Ishikawa (cell line): ENCODE measurements around the gene AP3S2.

Experiments used
- CEBPB ChIP-seq: IDR thresholded peaks from 2 replicates; pipeline ENCODE4 v1.6.1; 2012
- CREB1 ChIP-seq: IDR thresholded peaks from 2 replicates; pipeline ENCODE4 v1.6.1; 2012; ENCODE audit warnings: low read depth
- EGR1 ChIP-seq: IDR thresholded peaks from 2 replicates; pipeline ENCODE4 v1.6.1; 2012
- EP300 ChIP-seq: IDR thresholded peaks from 2 replicates; pipeline ENCODE4 v1.6.1; 2012; ENCODE audit warnings: borderline replicate concordance
- FOXM1 ChIP-seq: IDR thresholded peaks from 2 replicates; pipeline ENCODE4 v1.6.1; 2012; ENCODE audit warnings: low read depth, borderline replicate concordance
- NFIC ChIP-seq: IDR thresholded peaks from 2 replicates; pipeline ENCODE4 v1.6.1; 2012
- RAD21 ChIP-seq: IDR thresholded peaks from 2 replicates; pipeline ENCODE4 v1.6.1; 2012; ENCODE audit warnings: low read depth
- TAF1 ChIP-seq: IDR thresholded peaks from 2 replicates; pipeline ENCODE4 v1.6.1; 2012; ENCODE audit warnings: low read depth, mild to moderate bottlenecking
- TCF12 ChIP-seq: IDR thresholded peaks from 2 replicates; pipeline ENCODE4 v1.6.1; 2012; ENCODE audit warnings: low read depth
- TEAD4 ChIP-seq: IDR thresholded peaks from 2 replicates; pipeline ENCODE4 v1.6.1; 2012
- YY1 ChIP-seq: IDR thresholded peaks from 2 replicates; pipeline ENCODE4 v1.6.1; 2012; ENCODE audit warnings: low read depth
- ZBTB7A ChIP-seq: IDR thresholded peaks from 2 replicates; pipeline ENCODE4 v1.6.1; 2012; ENCODE audit warnings: low read depth
- TF ChIP-seq, protein P1 (sequence below): IDR thresholded peaks from 2 replicates; pipeline ENCODE4 v1.6.1; 2012
- TF ChIP-seq, protein P2 (sequence below): IDR thresholded peaks from 2 replicates; pipeline ENCODE4 v1.6.1; 2012
- TF ChIP-seq, protein P3 (sequence below): IDR thresholded peaks from 2 replicates; pipeline ENCODE4 v1.6.1; 2012; ENCODE audit warnings: low read depth, mild to moderate bottlenecking

Gene AP3S2

DNA sequence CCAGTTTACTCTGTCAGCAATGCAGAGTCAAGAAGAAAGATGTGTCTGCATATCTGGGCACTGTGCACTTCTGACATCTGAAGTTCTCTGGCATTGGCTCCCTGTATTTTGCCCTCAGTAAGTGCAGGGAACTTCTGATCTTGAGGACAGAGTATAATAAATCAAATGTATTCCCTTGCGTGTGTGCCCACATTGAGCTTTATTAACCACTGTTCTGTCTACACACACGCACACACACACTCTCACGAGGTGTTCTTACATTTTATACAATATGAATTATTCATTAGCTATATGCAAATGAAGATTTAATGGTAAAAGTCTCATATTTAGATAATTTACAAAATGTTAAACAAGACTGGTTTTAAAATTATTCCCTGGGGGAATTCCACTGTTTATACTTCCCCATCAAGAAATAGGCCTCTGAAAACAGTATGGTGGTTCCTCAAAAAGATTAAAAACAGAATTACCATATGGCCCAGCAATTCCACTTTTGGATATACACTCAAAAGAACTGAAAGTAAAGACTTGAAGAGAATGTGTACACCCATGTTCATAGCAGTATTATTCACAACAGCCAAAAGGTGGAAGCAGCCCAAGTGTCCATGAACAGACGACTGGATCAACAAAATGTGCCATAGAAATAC, 54.5 kb downstream of the AP3S2 start:
- TF ChIP-seq, protein P1, sequence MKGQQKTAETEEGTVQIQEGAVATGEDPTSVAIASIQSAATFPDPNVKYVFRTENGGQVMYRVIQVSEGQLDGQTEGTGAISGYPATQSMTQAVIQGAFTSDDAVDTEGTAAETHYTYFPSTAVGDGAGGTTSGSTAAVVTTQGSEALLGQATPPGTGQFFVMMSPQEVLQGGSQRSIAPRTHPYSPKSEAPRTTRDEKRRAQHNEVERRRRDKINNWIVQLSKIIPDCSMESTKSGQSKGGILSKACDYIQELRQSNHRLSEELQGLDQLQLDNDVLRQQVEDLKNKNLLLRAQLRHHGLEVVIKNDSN = no peak
- TF ChIP-seq NFIC (no peak), EP300 (no peak), TEAD4 (no peak)

DNA sequence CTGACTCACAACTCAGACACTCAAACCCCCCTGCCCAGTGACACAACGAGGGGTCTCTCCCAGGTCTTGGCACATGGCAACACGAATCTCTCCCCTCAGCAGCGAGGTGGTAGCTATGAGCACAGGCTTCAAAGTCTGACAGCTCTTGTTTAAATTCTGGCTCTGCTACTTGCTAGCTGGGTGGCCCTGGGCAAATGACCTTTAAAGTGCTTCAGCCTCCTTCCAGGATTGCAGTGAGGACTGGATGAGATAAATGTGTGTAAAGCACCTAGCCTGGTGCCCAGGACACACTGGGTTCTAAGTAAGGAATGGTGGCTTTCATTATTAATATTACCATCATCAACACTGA, 56.0 kb downstream of the AP3S2 start:
- TF ChIP-seq, protein P2, sequence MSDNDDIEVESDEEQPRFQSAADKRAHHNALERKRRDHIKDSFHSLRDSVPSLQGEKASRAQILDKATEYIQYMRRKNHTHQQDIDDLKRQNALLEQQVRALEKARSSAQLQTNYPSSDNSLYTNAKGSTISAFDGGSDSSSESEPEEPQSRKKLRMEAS = no peak

DNA sequence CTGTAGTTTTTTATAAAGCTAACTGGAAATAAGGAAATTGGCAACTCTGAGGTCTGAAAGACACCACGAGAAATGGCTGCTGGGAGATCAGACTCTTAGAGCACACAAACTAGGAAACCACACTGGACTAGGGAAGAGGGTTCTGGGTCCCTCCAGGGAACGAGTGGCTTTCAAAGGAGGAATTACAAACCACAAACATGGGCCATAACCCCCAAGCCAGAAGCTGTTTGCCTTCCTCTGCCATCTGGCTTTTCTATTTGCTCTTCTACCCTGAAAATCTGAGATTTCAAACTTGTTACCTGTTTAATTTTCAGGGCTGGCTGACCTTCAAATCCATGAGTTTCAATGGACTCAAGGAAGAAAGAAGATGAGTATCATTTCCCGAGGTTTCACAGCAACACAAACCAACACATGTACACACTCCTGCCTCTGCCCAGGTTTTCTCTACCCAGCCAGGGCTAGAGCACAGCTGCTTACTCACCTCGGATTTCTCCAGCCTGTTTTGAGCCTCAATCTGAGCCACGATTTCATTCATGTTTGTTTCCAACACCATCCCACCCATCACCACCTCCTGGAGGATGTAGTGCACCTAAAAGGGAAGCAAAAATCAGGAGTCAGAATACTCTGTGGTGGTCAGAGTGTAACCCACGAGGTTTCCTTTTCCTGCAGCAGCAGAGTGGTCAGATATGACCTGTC, 56.5 kb downstream of the AP3S2 start:
- TF ChIP-seq EP300 (no peak), CREB1 (no peak), RAD21 (no peak), FOXM1 (no peak), TAF1 (no peak), TCF12 (no peak), CEBPB (no peak), ZBTB7A (no peak), EGR1 (no peak)
- TF ChIP-seq, protein P3, sequence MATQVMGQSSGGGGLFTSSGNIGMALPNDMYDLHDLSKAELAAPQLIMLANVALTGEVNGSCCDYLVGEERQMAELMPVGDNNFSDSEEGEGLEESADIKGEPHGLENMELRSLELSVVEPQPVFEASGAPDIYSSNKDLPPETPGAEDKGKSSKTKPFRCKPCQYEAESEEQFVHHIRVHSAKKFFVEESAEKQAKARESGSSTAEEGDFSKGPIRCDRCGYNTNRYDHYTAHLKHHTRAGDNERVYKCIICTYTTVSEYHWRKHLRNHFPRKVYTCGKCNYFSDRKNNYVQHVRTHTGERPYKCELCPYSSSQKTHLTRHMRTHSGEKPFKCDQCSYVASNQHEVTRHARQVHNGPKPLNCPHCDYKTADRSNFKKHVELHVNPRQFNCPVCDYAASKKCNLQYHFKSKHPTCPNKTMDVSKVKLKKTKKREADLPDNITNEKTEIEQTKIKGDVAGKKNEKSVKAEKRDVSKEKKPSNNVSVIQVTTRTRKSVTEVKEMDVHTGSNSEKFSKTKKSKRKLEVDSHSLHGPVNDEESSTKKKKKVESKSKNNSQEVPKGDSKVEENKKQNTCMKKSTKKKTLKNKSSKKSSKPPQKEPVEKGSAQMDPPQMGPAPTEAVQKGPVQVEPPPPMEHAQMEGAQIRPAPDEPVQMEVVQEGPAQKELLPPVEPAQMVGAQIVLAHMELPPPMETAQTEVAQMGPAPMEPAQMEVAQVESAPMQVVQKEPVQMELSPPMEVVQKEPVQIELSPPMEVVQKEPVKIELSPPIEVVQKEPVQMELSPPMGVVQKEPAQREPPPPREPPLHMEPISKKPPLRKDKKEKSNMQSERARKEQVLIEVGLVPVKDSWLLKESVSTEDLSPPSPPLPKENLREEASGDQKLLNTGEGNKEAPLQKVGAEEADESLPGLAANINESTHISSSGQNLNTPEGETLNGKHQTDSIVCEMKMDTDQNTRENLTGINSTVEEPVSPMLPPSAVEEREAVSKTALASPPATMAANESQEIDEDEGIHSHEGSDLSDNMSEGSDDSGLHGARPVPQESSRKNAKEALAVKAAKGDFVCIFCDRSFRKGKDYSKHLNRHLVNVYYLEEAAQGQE = no peak

DNA sequence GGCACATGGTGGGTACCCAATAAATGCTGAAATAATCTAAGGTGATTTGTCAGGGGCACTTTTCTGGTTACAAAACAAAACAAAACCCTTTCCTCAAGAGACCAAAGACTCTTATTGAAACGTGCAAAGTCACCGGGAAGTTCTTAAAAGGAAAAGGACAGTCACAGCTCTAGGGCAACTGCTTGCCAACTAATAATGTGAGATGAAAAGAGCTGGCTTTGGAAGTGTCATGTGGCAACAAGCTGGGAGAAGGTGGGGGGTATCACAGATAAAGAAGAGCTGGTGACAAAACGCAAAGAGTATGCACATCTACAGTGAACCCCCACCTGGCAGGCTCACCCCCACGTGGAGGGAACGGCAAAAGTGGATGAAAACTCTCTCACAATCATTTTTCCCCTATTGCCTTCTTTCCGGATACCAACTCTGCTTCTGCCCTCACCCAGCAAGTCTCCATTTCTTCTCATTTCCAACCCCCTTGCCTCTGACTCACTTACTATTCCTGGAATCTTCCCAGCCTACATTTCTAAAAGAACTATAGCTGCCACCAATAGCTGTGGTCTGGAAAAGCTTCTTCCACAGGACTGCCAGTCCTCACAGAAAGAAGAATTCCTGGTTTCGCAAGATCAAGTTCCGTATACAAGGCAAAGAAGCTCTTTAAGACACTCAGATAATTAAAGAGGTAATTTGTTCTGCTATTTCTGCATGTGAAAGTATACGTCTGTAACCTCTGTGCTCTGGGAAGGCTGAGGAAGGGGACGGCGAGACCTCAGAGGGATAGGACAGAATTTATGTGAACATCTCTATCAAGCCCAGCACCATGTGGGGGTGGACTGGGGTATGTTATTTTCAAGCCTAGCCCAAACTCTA, 57.3 kb downstream of the AP3S2 start:
- TF ChIP-seq EGR1 (no peak), EP300 (no peak), TEAD4 (no peak), CEBPB (no peak), NFIC (no peak), CREB1 (no peak)
- TF ChIP-seq, protein P3 = no peak
- TF ChIP-seq, protein P1 = no peak

DNA sequence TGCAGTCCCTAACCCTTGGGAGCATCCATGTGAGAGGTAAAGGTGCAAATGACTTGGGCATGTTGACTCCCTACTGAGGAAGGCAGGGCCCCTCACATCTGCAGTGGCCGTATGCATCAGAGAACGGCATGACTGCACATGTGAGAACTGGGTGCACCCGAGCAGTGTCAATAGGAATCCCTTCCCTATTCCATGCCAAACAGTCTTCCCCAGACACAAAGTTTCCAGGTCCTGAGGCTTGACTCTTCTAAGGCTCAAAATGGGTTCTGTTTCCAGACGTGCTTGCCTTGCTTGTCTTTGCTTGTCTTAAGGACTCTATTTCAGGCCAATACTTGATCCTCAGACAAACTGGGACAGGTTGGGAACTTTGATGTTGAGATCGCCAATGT, 58.6 kb downstream of the AP3S2 start:
- TF ChIP-seq, protein P2 = no peak
- no peak for TF ChIP-seq NFIC
- no peak for TF ChIP-seq TEAD4
- no peak for TF ChIP-seq TAF1
- no peak for TF ChIP-seq EGR1
- no peak for TF ChIP-seq ZBTB7A
- no peak for TF ChIP-seq TCF12

DNA sequence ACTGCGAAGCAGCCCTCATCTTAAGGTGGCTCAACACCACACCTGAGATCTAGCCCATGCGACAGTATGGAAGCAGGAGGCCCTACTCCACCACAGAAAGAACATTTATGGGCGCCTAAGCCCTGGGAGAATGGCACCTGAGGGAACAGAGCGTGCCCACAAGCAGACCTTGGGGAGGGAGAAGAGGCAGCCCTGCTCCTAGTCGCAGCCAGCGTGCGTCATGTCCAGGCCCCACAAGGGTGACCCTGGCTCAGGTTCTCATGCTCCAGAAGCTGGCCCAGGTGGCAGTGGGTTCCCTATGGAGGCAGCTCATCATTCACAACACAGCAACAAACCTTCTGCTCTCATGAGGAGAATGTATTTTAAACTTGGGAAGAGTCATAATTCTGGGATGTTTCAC, 59.8 kb downstream of the AP3S2 start:
- TF ChIP-seq, protein P1 = no peak
- TF ChIP-seq NFIC = no peak
- TF ChIP-seq EGR1 = no peak
- TF ChIP-seq TAF1 = no peak
- TF ChIP-seq, protein P2 = no peak
- TF ChIP-seq, protein P3 = no peak
- TF ChIP-seq ZBTB7A = no peak
- no peak for TF ChIP-seq TCF12
- TF ChIP-seq FOXM1 = no peak
- no peak for TF ChIP-seq CREB1
- no peak for TF ChIP-seq CEBPB
- no peak for TF ChIP-seq EP300
- TF ChIP-seq YY1 = no peak
- TF ChIP-seq TEAD4 = no peak
- no peak for TF ChIP-seq RAD21
